ENCODE measurements around the gene DDI2.

DDI2 gene

GRCh38 chr1:15657021-15657420, 39.8 kb downstream of the DDI2 start:
- DNase-seq (ENCODE audit: low spot score): no peak
- Histone ChIP-seq H3K27ac (no peak overlapping the region), H3K4me3 (no peak overlapping the region)
- no peak for TF ChIP-seq CTCF (IDR thresholded peaks at IDR 0.05)

GRCh38 chr1:15660151-15660550, 42.9 kb downstream of the DDI2 start:
- no peak overlapping the region for H3K27ac ChIP-seq
- DNase-seq (ENCODE audit: low spot score): no peak
- no peak for TF ChIP-seq CTCF (IDR thresholded peaks at IDR 0.05)

GRCh38 chr1:15662477-15662876, 45.2 kb downstream of the DDI2 start:
- H3K4me3 ChIP-seq: no peak overlapping the region
- no peak for TF ChIP-seq CTCF (IDR thresholded peaks at IDR 0.05)
- no peak for DNase-seq (ENCODE audit: low spot score)
- no peak overlapping the region for H3K27ac ChIP-seq

More at GRCh38 chr1:15660151-15660550, 42.9 kb downstream of the DDI2 start:
- H3K4me3 ChIP-seq: no peak overlapping the region

- no peak for DNase-seq (ENCODE audit: low spot score)
- H3K4me3 ChIP-seq: no peak overlapping the region
- no peak for TF ChIP-seq CTCF (IDR thresholded peaks at IDR 0.05)
- no peak overlapping the region for H3K27ac ChIP-seq
Observed at GRCh38 chr1:15663925-15664324, 46.7 kb downstream of the DDI2 start.

GRCh38 chr1:15667362-15667761, 50.1 kb downstream of the DDI2 start:
- DNase-seq (ENCODE audit: low spot score): no peak
- no peak overlapping the region for H3K27ac ChIP-seq
- no peak overlapping the region for H3K4me3 ChIP-seq
- no peak for TF ChIP-seq CTCF (IDR thresholded peaks at IDR 0.05)

- DNase-seq (ENCODE audit: low spot score): no peak
- no peak overlapping the region for H3K27ac ChIP-seq
- no peak overlapping the region for H3K4me3 ChIP-seq
- no peak for TF ChIP-seq CTCF (IDR thresholded peaks at IDR 0.05)
Observed at GRCh38 chr1:15668089-15668754, 51.0 kb downstream of the DDI2 start.

- no peak overlapping the region for H3K27ac ChIP-seq
- DNase-seq (ENCODE audit: low spot score): no peak
- H3K4me3 ChIP-seq: no peak overlapping the region
- no peak for TF ChIP-seq CTCF (IDR thresholded peaks at IDR 0.05)
Observed at GRCh38 chr1:15669074-15669473, 51.8 kb downstream of the DDI2 start.

Measured in coronary artery (tissue), 2 donors.